Skeletal muscle cell (primary cell): Measurements from ENCODE around the gene PARVB.

Source experiments
- DNase-seq: peaks from one replicate; pipeline ENCODE4 v3.0.0-alpha.2; 2010; ENCODE audit warnings: low read depth
- H3K4me3 ChIP-seq: 2 replicates; pipeline ENCODE4 v1.5.1; 2011; ENCODE audit warnings: low read depth, mild to moderate bottlenecking, control low read depth, low read length, moderate library complexity

PARVB gene

DNA sequence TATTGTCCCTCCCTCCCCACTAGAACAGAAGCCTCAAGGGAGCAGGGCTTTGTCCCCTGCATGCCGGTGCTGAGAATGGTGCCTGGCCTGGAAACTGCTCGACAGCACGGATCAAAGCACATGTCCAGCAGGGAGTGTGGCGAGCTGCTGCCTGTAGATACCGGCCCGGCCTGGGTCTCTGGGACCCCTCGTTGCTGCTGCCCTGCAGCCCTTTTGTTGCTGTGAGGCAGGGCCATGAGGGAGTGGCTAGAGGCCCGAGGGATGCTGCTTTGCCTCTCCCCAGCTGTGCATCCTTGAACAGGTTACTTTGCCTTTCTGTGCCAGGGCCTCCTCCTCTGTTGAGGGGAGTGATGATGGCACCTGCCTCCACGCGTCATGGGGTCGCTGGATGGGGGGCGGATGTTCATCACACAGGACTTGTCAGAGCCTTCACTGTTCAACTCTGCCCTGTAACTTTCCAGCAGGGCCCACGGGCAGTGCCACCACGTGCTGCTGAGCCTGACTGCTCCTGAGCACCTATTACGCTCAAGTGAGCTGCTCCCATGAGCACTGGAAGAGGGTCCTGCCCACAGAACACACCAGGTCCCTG lies 141.3 kb downstream of the PARVB start:
- DNase-seq: no peak
- no peak overlapping the region for H3K4me3 ChIP-seq

- no peak overlapping the region for H3K4me3 ChIP-seq
- DNase-seq: peak; percentile 34
These were observed 142.6 kb downstream of the PARVB start for GRCh38 chr22:44166498-44167276.

- no peak for DNase-seq
- H3K4me3 ChIP-seq: no peak overlapping the region
These were observed 143.4 kb downstream of the PARVB start for GRCh38 chr22:44167501-44167900.

- DNase-seq: no peak
- H3K4me3 ChIP-seq: no peak overlapping the region
These were observed 144.1 kb downstream of the PARVB start for GRCh38 chr22:44168206-44168605.

- H3K4me3 ChIP-seq: no peak overlapping the region
- no peak for DNase-seq
These were observed 146.4 kb downstream of the PARVB start for GRCh38 chr22:44170470-44170869.

GRCh38 chr22:44171561-44171960 lies 147.5 kb downstream of the PARVB start:
- H3K4me3 ChIP-seq: no peak overlapping the region
- no peak for DNase-seq

- no peak for DNase-seq
- H3K4me3 ChIP-seq: no peak overlapping the region
These were observed 148.4 kb downstream of the PARVB start for GRCh38 chr22:44172370-44173108.

GRCh38 chr22:44173154-44173553 lies 149.1 kb downstream of the PARVB start:
- no peak overlapping the region for H3K4me3 ChIP-seq
- no peak for DNase-seq

DNA sequence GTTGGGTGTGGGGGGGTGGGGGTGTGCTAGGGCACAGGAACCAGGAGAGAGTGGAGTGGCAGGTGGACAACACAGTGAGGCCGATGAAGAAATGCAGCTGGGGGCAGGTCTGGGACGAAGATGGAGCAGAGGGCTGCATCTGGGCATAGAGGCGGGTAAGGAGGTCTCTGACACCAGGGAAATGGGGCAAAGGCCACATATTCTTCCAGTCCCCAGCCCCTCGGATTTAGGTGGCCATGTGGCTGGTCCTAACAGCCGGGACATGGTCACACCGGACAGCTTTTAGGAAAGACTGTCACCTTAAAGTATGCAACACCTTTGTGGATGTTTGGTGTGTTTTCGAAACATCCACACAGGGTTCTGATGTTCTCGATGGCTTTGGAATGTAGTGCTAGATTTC lies 151.6 kb downstream of the PARVB start:
- no peak for DNase-seq

GRCh38 chr22:44179196-44179988 lies 155.3 kb downstream of the PARVB start:
- DNase-seq: no peak
- no peak overlapping the region for H3K4me3 ChIP-seq

More for the DNA sequence above, 151.6 kb downstream of the PARVB start:
- H3K4me3 ChIP-seq: no peak overlapping the region

DNA sequence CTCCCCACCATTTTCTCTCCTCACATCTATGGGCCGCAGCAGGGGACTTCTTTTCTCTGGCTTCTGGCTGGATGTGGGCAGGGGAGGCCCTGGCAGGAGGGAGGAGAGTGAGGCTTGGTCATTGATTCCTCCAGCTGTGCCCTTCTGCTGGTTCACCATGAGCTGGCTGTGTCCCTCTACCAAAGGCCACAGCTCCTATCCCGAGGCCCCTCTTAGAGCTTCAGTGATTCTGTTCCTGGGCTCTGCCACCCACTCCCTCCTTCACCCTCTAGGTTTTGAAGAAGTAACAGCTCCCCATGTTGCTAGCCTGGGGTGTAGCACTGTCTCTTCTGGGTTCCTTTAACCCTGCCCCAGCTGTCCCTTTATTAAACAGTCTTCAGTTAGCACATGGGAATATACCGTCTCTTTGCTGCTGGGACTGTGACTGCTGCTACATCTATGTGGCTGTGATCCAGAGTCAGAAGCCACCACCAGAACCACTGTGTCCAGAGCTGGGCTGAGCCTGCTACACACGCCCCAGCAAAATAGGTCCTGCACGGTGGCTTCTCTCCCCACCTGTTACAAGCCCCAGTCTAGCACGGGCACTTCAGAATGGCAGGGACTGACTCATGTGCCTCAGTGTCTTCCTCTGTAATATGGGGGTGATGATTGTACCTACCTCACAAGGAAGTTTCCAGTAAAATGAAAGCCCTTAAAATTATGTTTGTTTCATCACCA lies 156.0 kb downstream of the PARVB start:
- DNase-seq: no peak
- no peak overlapping the region for H3K4me3 ChIP-seq

- no peak within 1 kb of the TSS for H3K4me3 ChIP-seq
- no peak for DNase-seq
These were observed 156.6 kb downstream of the PARVB start, which contains the start of gene PARVG for GRCh38 chr22:44180706-44181032. Gene PARVG (plus strand): TSS chr22:44180925. CDS start chr22:44183330, 2,405 bp downstream.

GRCh38 chr22:44181033-44181911 lies 157.2 kb downstream of the PARVB start:
- no peak overlapping the region for H3K4me3 ChIP-seq
- DNase-seq: no peak

DNA sequence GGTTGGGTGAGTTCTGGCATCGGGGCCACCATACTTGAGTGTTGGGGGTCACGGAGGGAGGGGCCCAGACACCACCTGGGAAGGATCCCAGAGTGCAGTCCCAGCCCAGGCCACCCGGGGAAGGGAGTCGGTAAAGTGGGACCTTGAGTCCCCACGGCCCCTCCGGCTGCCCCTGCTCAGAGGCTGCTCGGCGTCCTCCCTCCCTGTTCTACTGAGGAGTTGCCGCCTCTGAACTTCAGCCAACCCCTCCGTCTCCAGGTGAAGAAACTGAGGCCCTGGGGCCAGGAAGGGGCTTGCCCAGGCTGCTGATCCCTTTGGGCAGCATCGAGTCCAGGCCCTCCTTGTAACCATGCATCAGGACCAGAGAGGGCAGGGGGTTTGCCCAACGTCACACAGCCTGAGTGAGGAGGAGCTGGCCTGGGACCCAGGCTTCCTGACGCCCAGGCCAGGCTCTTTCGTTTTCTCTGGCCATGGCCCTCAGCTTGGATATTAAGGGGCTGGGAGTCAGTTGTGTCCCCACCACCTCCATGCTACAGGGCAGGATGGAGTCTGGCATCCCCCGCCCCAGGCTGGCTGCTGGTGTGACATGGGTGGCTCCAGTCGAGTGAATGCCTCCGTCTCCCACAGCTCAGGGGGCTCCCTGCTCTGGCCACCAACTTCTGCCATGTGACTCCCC lies 157.9 kb downstream of the PARVB start:
- DNase-seq: no peak
- no peak overlapping the region for H3K4me3 ChIP-seq

GRCh38 chr22:44182588-44183286 lies 158.6 kb downstream of the PARVB start:
- H3K4me3 ChIP-seq: no peak overlapping the region
- DNase-seq: no peak

DNA sequence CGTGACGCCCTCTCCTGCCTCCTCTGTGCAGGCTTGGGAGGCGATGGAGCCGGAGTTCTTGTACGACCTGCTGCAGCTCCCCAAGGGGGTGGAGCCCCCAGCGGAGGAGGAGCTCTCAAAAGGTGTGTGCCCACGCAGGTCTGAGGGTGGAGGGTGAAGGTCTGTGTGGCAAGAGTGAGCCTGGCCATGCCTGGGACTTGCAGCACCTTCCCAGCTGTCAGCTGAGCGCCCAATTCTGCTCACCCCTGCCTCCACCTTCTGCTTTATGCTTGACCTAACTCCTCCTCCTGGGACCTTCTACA lies 159.1 kb downstream of the PARVB start:
- no peak overlapping the region for H3K4me3 ChIP-seq
- DNase-seq: no peak

DNA sequence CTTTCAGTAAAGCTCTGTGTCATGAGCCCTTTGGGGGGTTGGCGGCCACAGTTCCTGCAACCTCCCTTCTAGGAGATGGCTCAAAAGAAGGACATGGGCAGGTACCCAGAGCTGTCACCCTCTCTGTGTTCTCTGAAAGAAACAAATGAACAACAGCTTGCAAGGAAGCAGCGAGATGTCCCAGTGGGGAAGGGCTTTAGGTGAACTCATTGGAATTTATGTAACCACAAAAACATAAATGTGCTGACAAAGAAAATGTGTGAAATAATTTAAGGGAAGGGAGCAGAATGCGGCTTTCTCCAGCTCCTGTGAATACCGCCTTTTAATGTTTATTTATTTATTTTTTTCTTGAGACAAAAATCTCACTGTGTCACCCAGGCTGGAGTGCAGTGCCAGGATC lies 159.9 kb downstream of the PARVB start:
- no peak for DNase-seq
- H3K4me3 ChIP-seq: no peak overlapping the region
